OCI-LY7 (cell line): ENCODE data around the gene STAT4.

Source experiments
- CTCF ChIP-seq: fragments of 200-600 bp; sonication (generic); conservative IDR thresholded peaks from 2 replicates; pipeline ENCODE4 v1.5.1; 2014; ENCODE audit warnings: mild to moderate bottlenecking, antibody characterized with exemption, low read length, moderate library complexity, mixed read lengths
- EZH2phosphoT487 ChIP-seq: fragments of 200-600 bp; sonication (generic); IDR thresholded peaks from 2 replicates; pipeline ENCODE4 v1.6.1; 2018; ENCODE audit warnings: low read depth, borderline replicate concordance, mild to moderate bottlenecking, mixed run types, antibody characterized with exemption, low read length, moderate library complexity, mixed read lengths

GRCh38 chr2:191001032-191001431 lies 149.8 kb downstream of the STAT4 start:
- TF ChIP-seq CTCF (no peak), EZH2phosphoT487 (no peak)
